NOMO-1 (cell line): ENCODE measurements around the gene RICTOR.
"Not testable (repeated sequence)": the region's sequence is repeated elsewhere in the genome, so short reads cannot be mapped to it uniquely, and the experiment has no call there.

Source experiments
- DNase-seq, 2 experiments: peaks; one replicate each; lab custom pipeline; 2025; ENCODE audit not compliant: unreplicated experiment in 2 of 2; lab: John Stamatoyannopoulos, UW

RICTOR gene

DNA sequence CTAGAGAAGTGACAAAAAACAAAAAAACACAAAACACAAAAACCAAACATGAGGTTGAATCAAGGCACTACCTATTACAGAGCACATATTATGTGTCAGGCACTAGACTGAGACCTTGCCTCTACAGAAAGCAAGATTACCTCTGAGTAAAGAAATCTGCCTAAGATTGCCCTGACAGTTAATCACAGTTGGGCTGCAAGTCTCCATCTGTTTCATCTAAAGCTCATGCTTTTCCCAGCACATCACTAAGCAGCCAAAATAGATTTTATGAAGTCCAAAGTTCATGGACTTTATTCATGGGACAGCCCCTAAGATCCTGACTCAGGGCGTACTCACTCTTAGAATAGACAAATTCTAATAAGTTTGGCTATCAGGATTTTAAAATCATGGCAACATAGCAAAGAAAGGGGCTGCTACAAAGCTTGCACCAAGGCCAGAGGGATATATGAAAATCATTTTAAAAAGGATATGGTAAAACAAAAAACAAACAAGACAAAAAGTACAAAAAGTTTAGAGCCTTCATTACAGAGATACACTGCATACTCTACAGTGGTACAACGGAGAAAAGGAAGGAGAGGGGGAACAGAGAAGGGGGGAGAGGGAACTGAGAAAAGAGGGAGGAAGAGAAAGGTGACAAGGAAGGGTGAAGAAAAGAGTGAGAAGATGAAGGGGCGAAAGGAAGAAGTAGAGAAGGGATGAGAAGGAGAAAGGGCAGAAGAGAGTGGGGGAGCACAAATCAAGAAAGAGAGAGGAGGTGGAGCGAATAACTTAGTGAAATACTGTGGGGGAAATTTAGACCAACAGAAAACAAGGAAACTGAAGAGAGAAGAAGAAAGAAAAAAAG is 58.2 kb downstream of the RICTOR start:
- DNase-seq, result no peak

GRCh38 chr5:39014561-39014960 is 59.6 kb downstream of the RICTOR start:
- DNase-seq, result no peak

DNA sequence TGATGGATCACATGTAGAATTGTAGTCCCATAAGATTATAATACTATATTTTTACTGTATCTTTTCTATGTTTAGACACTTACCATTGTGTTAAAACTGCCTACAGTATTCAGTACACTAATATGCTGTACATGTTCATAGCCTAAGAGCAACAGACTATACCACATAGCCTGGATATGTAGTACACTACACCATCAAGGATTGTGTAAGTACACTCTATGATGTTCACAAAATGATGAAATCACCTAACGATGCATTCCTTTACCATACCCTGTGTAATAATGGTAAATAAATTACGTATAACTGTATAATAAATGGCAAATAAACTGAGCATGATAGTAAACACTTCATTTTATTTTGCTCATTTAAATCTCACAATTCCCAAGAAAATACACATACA is 60.3 kb downstream of the RICTOR start:
- DNase-seq, result no peak

GRCh38 chr5:39010958-39011357 is 63.2 kb downstream of the RICTOR start:
- not testable (repeated sequence) for DNase-seq

- DNase-seq, result no peak
Observed at GRCh38 chr5:39009981-39010380, 64.2 kb downstream of the RICTOR start.

- no peak for DNase-seq
Observed at GRCh38 chr5:39009280-39009679, 64.9 kb downstream of the RICTOR start.

GRCh38 chr5:39006650-39007049 is 67.5 kb downstream of the RICTOR start:
- DNase-seq, result no peak

- no peak for DNase-seq
Observed at GRCh38 chr5:39005566-39006232, 68.5 kb downstream of the RICTOR start.

- DNase-seq, result no peak
Observed at GRCh38 chr5:39001683-39002082, 72.5 kb downstream of the RICTOR start.

- DNase-seq, result no peak
Observed at GRCh38 chr5:38999037-38999436, 75.2 kb downstream of the RICTOR start.

- DNase-seq, result no peak
Observed at GRCh38 chr5:38997591-38997990, 76.6 kb downstream of the RICTOR start.

DNA sequence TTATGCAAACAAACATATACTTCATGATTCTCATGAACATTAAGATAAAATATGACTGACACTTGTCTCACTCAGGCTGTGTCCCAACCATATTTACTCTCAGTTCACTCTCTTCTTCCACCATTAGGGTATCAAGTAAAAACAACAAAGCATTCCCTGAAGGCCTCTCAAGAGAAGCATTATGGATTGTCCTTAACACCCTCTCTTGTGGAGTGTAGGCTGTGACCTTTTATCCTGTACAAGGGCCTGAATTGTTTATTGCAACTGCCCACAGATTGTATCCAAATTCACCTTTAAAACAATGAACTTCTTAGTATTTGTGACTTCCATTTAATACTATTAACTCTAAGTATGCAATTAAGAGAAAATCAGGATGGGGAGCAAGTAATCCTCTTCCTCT is 78.1 kb downstream of the RICTOR start:
- DNase-seq, result no peak

DNA sequence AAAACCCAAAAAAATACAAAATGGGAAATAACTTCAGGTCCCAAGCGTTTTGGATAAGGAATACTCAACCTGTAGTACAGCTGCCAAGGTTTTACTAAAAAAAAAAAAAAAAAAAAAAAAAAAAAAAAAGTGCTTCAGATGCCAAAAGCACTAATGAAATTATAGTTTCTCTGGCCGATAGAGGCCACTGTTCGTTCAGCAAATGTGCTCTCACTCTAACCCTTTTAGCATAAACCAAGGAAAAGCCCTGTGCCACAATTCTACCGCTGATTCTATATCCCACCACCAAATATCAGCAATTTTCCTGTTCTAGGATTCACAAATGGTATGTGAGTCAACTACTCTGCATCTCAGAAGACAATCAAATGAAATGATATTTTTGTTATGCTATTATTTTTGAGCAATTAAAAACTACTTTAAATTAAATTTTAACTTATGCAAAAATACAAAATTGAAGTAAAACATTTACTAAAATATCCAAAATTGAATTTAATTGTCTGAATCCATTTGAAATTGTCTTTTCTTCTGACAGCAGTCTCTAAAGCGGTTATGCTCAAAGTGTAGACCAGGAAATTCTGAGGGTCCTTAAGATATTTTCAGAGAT is 79.8 kb downstream of the RICTOR start:
- DNase-seq, result peak; percentile 20 to 72

DNA sequence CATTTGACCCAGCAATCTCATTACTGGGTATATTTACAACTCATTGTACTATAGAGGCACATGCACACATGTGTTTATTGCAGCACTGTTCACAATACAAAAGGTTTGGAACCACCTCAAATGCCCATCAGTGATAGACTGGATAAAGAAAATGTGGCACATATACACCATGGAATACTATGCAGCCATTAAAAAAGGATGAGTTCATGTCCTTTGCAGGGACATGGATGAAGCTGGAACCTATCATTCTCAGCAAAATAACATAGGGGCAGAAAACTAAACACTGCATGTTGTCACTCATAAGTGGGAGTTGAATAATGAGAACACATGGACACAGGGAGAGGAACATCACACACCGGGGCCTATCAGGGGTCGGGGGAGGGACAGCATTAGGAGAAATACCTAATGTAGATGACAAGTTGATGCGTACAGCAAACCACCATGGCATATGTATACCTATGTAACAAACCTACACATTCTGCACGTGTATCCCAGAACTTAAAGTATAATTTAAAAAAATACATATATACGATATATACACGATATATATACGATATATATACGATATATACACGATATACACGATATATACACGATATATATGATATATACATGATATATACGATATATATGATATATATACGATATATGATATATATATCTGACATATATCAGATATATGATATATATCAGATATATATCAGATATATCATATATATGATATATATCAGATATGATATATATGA is 84.1 kb downstream of the RICTOR start:
- DNase-seq, result not testable (repeated sequence)

GRCh38 chr5:38985909-38986452 is 88.2 kb downstream of the RICTOR start:
- no peak for DNase-seq

DNA sequence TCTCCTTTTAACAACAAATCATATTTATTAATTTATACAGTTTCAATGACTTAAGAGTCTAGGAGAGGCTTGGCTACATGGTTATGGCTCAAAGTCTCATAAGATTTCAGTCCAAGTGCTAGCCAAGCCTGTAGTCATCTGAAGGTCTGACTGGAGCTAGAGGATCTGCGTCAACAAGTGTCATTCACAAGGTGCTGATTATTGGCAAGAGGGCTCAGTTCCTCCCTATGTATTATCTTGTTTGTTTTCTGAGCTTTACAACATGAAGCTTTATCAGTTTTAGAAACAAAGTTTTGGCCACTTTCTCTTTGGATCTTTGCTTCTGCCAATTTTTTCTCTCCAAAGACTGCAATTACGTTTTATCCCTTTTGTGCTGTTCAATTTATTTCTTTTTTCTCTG is 94.7 kb downstream of the RICTOR start:
- DNase-seq, result no peak

GRCh38 chr5:38978036-38978435 is 96.2 kb downstream of the RICTOR start:
- DNase-seq, result no peak

DNA sequence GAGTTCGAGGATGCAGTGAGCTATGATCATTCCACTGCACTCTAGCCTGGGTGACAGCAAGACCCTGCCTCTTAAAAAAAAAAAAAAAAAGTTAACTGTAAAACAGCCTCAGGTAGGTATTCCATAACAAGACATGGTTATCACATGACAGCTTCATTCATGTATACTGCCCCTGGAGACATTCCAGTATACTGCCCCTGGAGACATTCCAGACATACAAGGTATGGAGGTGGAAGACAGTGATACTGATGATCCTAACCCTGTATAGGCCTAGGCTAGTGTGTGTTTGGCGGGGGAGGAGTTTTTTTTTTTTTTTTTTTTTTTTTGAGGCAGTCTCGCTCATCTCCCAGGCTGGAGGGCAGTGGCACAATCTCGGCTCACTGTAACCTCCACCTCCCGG is 105.5 kb downstream of the RICTOR start:
- no peak for DNase-seq

DNA sequence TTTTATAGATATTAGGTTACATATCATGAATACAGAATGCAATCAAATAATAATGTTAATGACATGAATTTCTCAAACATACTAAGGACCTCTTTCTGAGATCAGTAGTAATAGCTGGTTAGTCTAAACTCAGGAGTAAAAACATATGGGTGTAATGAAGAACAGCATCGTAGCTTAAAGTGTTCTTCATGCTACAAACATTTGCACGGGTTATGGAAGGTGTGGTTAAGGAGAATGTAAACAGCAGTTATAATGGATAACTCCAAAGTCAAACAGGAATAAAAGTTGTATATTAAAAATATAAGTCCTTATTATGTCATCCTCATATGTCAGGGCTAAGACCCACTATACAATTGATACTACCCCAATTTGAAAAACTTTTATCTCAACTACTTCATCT is 112.5 kb downstream of the RICTOR start:
- DNase-seq, result no peak

GRCh38 chr5:38953426-38954012 is 120.7 kb downstream of the RICTOR start:
- DNase-seq, result no peak
